Stomach (tissue), 4 donors: ENCODE results near the gene DPF1.

Experiments used
- POLR2A ChIP-seq, 4 donors: fragments of 450-650 bp; IDR thresholded peaks; one replicate each; pipeline ENCODE4 v1.6.1; 2016; ENCODE audit warnings: antibody characterized with exemption in 4 of 4, control low read depth in 2 of 4, mild to moderate bottlenecking in 1 of 4, moderate library complexity in 1 of 4
- TF ChIP-seq, protein P1 (sequence below), 7 experiments: fragments of 450-650 bp in 4 of 7; fragments of 200-600 bp in 3 of 7; sonication (generic) in 3 of 7; IDR thresholded peaks; one replicate each; pipeline ENCODE4 v1.5.1; 2016 to 2019; ENCODE audit warnings: antibody characterized with exemption in 7 of 7, control low read depth in 2 of 7, mild to moderate bottlenecking in 1 of 7

DNA sequence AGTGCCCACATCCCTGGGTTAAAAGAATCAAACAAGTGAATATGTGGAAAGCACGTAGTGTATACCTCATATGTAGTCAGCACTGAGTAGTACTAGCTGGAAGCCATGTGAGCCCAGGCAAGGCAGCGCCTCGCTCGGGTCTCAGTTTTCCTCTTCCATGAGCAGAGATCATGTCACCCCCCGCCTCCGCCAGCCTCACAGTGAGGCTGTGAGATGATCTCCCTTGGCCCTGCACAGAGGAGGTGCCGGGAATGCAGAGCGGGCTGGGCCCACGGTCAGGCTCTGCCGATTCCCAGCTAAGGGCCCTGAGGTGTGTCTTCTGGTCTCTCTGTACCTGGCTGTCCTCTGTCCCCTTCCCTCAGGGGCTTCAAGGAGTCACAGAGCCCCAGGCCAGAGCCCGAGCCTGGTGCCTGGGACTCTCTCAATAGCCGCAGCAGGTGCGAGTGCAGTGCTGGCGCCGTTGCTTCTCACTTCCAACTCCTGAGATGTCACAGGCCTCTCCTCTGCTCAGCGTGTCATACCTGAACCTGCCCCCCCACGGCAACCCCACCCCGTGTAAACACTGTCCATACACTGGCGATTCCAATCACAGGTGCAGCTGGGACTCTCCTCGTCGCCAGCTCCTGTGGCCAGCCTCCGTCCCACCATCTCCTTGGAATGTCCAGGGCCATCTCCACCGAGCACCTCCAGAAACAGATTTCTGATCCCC is 26.9 kb downstream of the DPF1 start:
- TF ChIP-seq, protein P1, sequence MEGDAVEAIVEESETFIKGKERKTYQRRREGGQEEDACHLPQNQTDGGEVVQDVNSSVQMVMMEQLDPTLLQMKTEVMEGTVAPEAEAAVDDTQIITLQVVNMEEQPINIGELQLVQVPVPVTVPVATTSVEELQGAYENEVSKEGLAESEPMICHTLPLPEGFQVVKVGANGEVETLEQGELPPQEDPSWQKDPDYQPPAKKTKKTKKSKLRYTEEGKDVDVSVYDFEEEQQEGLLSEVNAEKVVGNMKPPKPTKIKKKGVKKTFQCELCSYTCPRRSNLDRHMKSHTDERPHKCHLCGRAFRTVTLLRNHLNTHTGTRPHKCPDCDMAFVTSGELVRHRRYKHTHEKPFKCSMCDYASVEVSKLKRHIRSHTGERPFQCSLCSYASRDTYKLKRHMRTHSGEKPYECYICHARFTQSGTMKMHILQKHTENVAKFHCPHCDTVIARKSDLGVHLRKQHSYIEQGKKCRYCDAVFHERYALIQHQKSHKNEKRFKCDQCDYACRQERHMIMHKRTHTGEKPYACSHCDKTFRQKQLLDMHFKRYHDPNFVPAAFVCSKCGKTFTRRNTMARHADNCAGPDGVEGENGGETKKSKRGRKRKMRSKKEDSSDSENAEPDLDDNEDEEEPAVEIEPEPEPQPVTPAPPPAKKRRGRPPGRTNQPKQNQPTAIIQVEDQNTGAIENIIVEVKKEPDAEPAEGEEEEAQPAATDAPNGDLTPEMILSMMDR (IDR thresholded peaks at IDR 0.05) = no peak
- no peak for TF ChIP-seq POLR2A (IDR thresholded peaks at IDR 0.05)
